RWPE1 (cell line): ENCODE data around the gene CCNI2.
"Not testable (repeated sequence)": the region's sequence is repeated elsewhere in the genome, so short reads cannot be mapped to it uniquely, and the experiment has no call there.

Source experiments
- CTCF ChIA-PET: fragments of 350-600 bp; sonication (Branson Sonifier 250); formaldehyde crosslinking; extraction: SDS; loops from one replicate; lab custom pipeline; 2021; lab: Yijun Ruan, JAX
- POLR2A ChIA-PET: fragments of 400-600 bp; formaldehyde crosslinking; extraction: SDS; loops from one replicate; lab custom pipeline; 2020; ENCODE audit warnings: antibody characterized with exemption; ENCODE audit not compliant: low non-redundant PET; lab: Yijun Ruan, JAX
- DNase-seq: peaks from one replicate; pipeline ENCODE4 v3.0.0; 2012; ENCODE audit warnings: low spot score
- H3K27ac ChIP-seq: fragments of 450-650 bp; 2 replicates; pipeline ENCODE4 v1.5.1; 2017
- CTCF ChIP-seq: fragments of 450-650 bp; conservative IDR thresholded peaks from 2 replicates; pipeline ENCODE4 v1.5.1; 2017; ENCODE audit warnings: low read depth, mild to moderate bottlenecking

Gene CCNI2

GRCh38 chr5:132800545-132800944 lies 53.3 kb downstream of the CCNI2 start:
- ChIA-PET CTCF (no interaction called here), POLR2A (no interaction called here)
- TF ChIP-seq CTCF = no peak
- no peak overlapping the region for H3K27ac ChIP-seq
- no peak for DNase-seq

GRCh38 chr5:132802044-132802684 lies 54.9 kb downstream of the CCNI2 start:
- CTCF ChIA-PET = interaction anchor here (0.6 to 1.4 kb wide), 6 partner anchors 9 to 275 kb away, joined by 3 to 5 read pairs (median 3); no protein-coding TSS in a partner anchor
- POLR2A ChIA-PET = interaction anchor here (0.7 kb wide), 1 partner anchor 65 kb away, joined by 4 read pairs; the partner anchor contains the start of gene KIF3A

GRCh38 chr5:132802685-132803066 lies 55.5 kb downstream of the CCNI2 start:
- POLR2A ChIA-PET = not testable (repeated sequence)
- CTCF ChIA-PET = interaction anchor here (0.5 to 0.8 kb wide), 4 partner anchors 9 to 97 kb away, joined by 3 to 4 read pairs (median 3); no protein-coding TSS in a partner anchor

More at GRCh38 chr5:132802044-132802684, 54.9 kb downstream of the CCNI2 start:
- H3K27ac ChIP-seq = no peak overlapping the region
- TF ChIP-seq CTCF = no peak
- DNase-seq = no peak

More at GRCh38 chr5:132802685-132803066, 55.5 kb downstream of the CCNI2 start:
- not testable (repeated sequence) for DNase-seq, H3K27ac ChIP-seq
